Thymus (tissue), 11 donors: ENCODE measurements around the gene ZNF526. TPM values are rescaled to one million over a fixed set of nuclear protein-coding genes. Genes with fewer than 3 reads are reported as not detected.
A peak's percentile ranks its signal among the peaks of the same experiment; 100 is the strongest.

ENCODE experiments used
- DNase-seq, 9 donors: peaks; one replicate each; pipeline ENCODE4 v3.0.0-alpha.2; 2013; ENCODE audit warnings: low spot score in 9 of 9, low read depth in 6 of 9, missing footprints in 1 of 9
- H3K27ac ChIP-seq, 2 donors: one replicate each; pipeline ENCODE4 v1.5.1; 2013; ENCODE audit warnings: control low read depth in 1 of 2, low read depth in 1 of 2, low read length in 1 of 2, mild to moderate bottlenecking in 1 of 2, moderate library complexity in 1 of 2
- H3K27me3 ChIP-seq, 2 donors: one replicate each; pipeline ENCODE4 v1.5.1; 2013; ENCODE audit warnings: low read length in 1 of 2; ENCODE audit not compliant: control insufficient read depth in 2 of 2, insufficient read depth in 1 of 2
- H3K36me3 ChIP-seq, 2 donors: one replicate each; pipeline ENCODE4 v1.5.1; 2013; ENCODE audit warnings: low read length in 1 of 2, mild to moderate bottlenecking in 1 of 2, moderate library complexity in 1 of 2; ENCODE audit not compliant: control insufficient read depth in 2 of 2, insufficient read depth in 2 of 2
- H3K4me1 ChIP-seq, 2 donors: one replicate each; pipeline ENCODE4 v1.5.1; 2013; ENCODE audit warnings: low read length in 2 of 2; ENCODE audit not compliant: control insufficient read depth in 2 of 2, insufficient read depth in 2 of 2
- H3K4me3 ChIP-seq, 2 donors: one replicate each; pipeline ENCODE4 v1.5.1; 2013; ENCODE audit warnings: low read length in 2 of 2, control low read depth in 1 of 2, mild to moderate bottlenecking in 1 of 2
- H3K9me3 ChIP-seq, 2 donors: one replicate each; pipeline ENCODE4 v1.5.1; 2013; ENCODE audit warnings: low read length in 1 of 2, mild to moderate bottlenecking in 1 of 2; ENCODE audit not compliant: control insufficient read depth in 2 of 2, insufficient read depth in 1 of 2
- WGBS: extraction: QIAGEN DNeasy Blood & Tissue Kit; methylation state at CpG from one replicate; pipeline ENCODE4 v1.1.7; 2013; 5-methylcytosine and 5-hydroxymethylcytosine counted together
- polyA plus RNA-seq: library from polyadenylated mRNA; stranded (reverse); fragments of 200-250 nt; gene quantifications from one replicate; pipeline ENCODE4 v1.2.3, GENCODE V29; 2013
- total RNA-seq: library from RNA; stranded (reverse); fragments of 120-200 nt; gene quantifications from one replicate; pipeline ENCODE4 v1.2.4, GENCODE V29; 2013
- donor health status: healthy.

ZNF526 gene
- total and polyA plus RNA-seq, 2 donors, result 3.6 to 4.1 TPM

- Histone ChIP-seq H3K4me3 (no peak overlapping the region), H3K27me3 (no peaks in the 10 kb centered on the region), H3K36me3 (peaks cover 13 to 19% of the 10 kb centered on the region in 2 donors), H3K27ac (no peak overlapping the region), H3K4me1 (peaks cover 18 to 68% of the 10 kb centered on the region in 2 donors), H3K9me3 (no peaks in the 10 kb centered on the region)
- 94% methylated on average over 7 of the region's 7 CpGs for WGBS
- DNase-seq, result no peak
Observed at GRCh38 chr19:42246922-42247639, 27.0 kb downstream of the ZNF526 start.

GRCh38 chr19:42247640-42248199, 27.6 kb downstream of the ZNF526 start:
- peaks cover 24 to 75% of the 10 kb centered on the region in 2 donors for H3K4me1 ChIP-seq
- no peak for DNase-seq
- H3K27me3 ChIP-seq, result no peaks in the 10 kb centered on the region
- no peaks in the 10 kb centered on the region for H3K9me3 ChIP-seq
- no peak overlapping the region for H3K4me3 ChIP-seq
- peaks cover 13 to 19% of the 10 kb centered on the region in 2 donors for H3K36me3 ChIP-seq
- no peak overlapping the region for H3K27ac ChIP-seq
- WGBS, result 98% methylated on average over 6 of the region's 6 CpGs

GRCh38 chr19:42248270-42249148, 28.4 kb downstream of the ZNF526 start:
- H3K4me3 ChIP-seq, result no peak overlapping the region
- H3K27ac ChIP-seq, result no peak overlapping the region
- WGBS, result 97% methylated on average over 41 of the region's 41 CpGs
- peaks cover 26 to 73% of the 10 kb centered on the region in 2 donors for H3K4me1 ChIP-seq
- H3K9me3 ChIP-seq, result no peaks in the 10 kb centered on the region
- DNase-seq, result no peak
- H3K36me3 ChIP-seq, result peaks cover 13 to 19% of the 10 kb centered on the region in 2 donors
- H3K27me3 ChIP-seq, result no peaks in the 10 kb centered on the region

GRCh38 chr19:42249149-42249750, 29.1 kb downstream of the ZNF526 start:
- H3K36me3 ChIP-seq, result peaks cover 13 to 19% of the 10 kb centered on the region in 2 donors
- peaks cover 24 to 65% of the 10 kb centered on the region in 2 donors for H3K4me1 ChIP-seq
- no peak for DNase-seq
- no peak overlapping the region for H3K27ac ChIP-seq
- no peak overlapping the region for H3K4me3 ChIP-seq
- no peaks in the 10 kb centered on the region for H3K9me3 ChIP-seq
- 97% methylated on average over 36 of the region's 36 CpGs for WGBS
- H3K27me3 ChIP-seq, result no peaks in the 10 kb centered on the region

- no peak for DNase-seq
- Histone ChIP-seq H3K27me3 (no peaks in the 10 kb centered on the region), H3K36me3 (peaks cover 13 to 19% of the 10 kb centered on the region in 2 donors), H3K4me3 (no peak overlapping the region), H3K4me1 (peaks cover 24 to 62% of the 10 kb centered on the region in 2 donors), H3K27ac (no peak overlapping the region), H3K9me3 (no peaks in the 10 kb centered on the region)
- 95% methylated on average over 6 of the region's 6 CpGs for WGBS
Observed at GRCh38 chr19:42249769-42250168, 29.7 kb downstream of the ZNF526 start.

- no peak for DNase-seq
- H3K4me1 ChIP-seq, result peaks cover 21 to 57% of the 10 kb centered on the region in 2 donors
- no peaks in the 10 kb centered on the region for H3K27me3 ChIP-seq
- 95% methylated on average over 15 of the region's 15 CpGs for WGBS
- no peak overlapping the region for H3K4me3 ChIP-seq
- H3K27ac ChIP-seq, result peak overlapping the region; percentile 43 to 75
- H3K9me3 ChIP-seq, result no peaks in the 10 kb centered on the region
- H3K36me3 ChIP-seq, result peaks cover 13 to 19% of the 10 kb centered on the region in 2 donors
Observed at GRCh38 chr19:42250183-42250665, 30.1 kb downstream of the ZNF526 start.

GRCh38 chr19:42250666-42251531, 30.8 kb downstream of the ZNF526 start:
- WGBS, result 6% methylated on average over 19 of the region's 19 CpGs
- DNase-seq, result peak in 1 of 9 donors; percentile 47
- peak overlapping the region; percentile 56 to 75 for H3K27ac ChIP-seq
- H3K4me1 ChIP-seq, result peaks cover 27 to 57% of the 10 kb centered on the region in 2 donors
- H3K36me3 ChIP-seq, result peaks cover 13 to 19% of the 10 kb centered on the region in 2 donors
- H3K9me3 ChIP-seq, result no peaks in the 10 kb centered on the region
- H3K4me3 ChIP-seq, result peak overlapping the region in 1 of 2 donors; percentile 10
- H3K27me3 ChIP-seq, result peaks cover 3 to 7% of the 10 kb centered on the region in 2 donors
